Lower lobe of right lung (tissue), 2 donors: ENCODE measurements around the gene SRD5A1. TPM values are rescaled to one million over a fixed set of nuclear protein-coding genes. Genes with fewer than 3 reads are reported as not detected.

ENCODE experiments used
- ATAC-seq, 2 donors: fragments of 200-7000 bp; cut with Tn5 transposase; one replicate each; pipeline ENCODE4 v1.9.1; 2020 to 2022; ENCODE audit warnings: mild to moderate bottlenecking in 2 of 2, moderate library complexity in 2 of 2
- DNase-seq: peaks from one replicate; pipeline ENCODE4 v3.0.0-alpha.2; 2020
- H3K27ac ChIP-seq: fragments of 200-600 bp; one replicate; pipeline ENCODE4 v1.8.0; 2022
- H3K27me3 ChIP-seq: fragments of 200-600 bp; one replicate; pipeline ENCODE4 v1.8.0; 2022; ENCODE audit warnings: low read depth
- H3K36me3 ChIP-seq: fragments of 200-600 bp; one replicate; pipeline ENCODE4 v1.8.0; 2022; ENCODE audit warnings: mild to moderate bottlenecking
- H3K4me1 ChIP-seq: fragments of 200-600 bp; one replicate; pipeline ENCODE4 v1.8.0; 2022
- H3K4me3 ChIP-seq: fragments of 200-600 bp; one replicate; pipeline ENCODE4 v1.8.0; 2022; ENCODE audit warnings: mild to moderate bottlenecking
- H3K9me3 ChIP-seq: fragments of 200-600 bp; one replicate; pipeline ENCODE4 v1.8.0; 2022
- CTCF ChIP-seq: fragments of 200-600 bp; IDR thresholded peaks from one replicate; pipeline ENCODE4 v1.8.0; 2022; ENCODE audit warnings: antibody characterized with exemption, mild to moderate bottlenecking
- intact Hi-C: fragments of 100-400 bp; cut with DNase I; formaldehyde crosslinking; loops from one replicate; pipeline ENCODE4 v1.11.0; 2022
- total RNA-seq: library from RNA; stranded (reverse); fragmentation: NEBNext Ultra II Directional; extraction: Animal tissue kit (Norgen Biotek cat#: 25700); gene quantifications from one replicate; pipeline ENCODE4 v1.2.1, GENCODE V29; 2021
- donor health status: DM: no; HTN: yes; CAD: no; lungs with severe emphysema.

Gene SRD5A1
- total RNA-seq, 1 donor from 2014 or later, result 8.3 TPM

DNA sequence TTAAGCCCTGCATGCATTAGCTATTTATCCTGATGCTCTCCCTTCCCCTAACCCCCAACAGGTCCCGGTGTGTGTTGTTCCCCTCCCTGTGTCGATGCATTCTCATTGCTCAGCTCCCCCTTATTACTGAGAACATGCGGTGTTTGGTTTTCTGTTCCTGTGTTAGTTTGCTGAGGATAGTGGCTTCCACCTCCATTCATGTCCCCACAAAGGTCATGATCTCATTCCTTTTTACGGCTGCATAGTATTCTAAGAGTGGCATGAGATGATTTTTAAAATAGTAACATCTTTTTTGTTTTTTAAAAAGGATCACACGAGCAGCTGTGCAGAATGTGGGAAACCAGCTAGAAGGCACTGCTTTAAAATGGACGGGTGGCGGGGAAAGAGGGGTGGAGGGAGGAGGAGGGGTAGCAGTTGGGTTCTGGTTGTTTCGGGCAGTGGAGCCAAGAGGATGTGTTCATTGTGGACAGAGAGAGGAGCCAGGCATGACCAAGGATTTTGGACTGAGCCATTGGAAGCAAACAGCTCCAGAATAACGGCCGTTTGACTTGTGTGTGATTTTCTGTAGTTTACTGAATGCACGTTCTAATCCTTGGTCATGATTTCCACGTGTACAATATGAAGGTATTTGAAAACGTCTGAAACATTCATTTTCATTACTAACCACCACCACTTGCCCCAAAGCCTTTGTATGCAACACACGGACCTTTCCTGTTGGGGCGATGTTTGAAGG is 78.3 kb downstream of the SRD5A1 start:
- Histone ChIP-seq H3K27ac (peak overlapping the region; percentile 98), H3K4me1 (peaks cover 20% of the 10 kb centered on the region), H3K36me3 (no peaks in the 10 kb centered on the region), H3K27me3 (no peaks in the 10 kb centered on the region), H3K4me3 (peak overlapping the region; percentile 64), H3K9me3 (no peaks in the 10 kb centered on the region)
- intact Hi-C loops, result no loop called here
- ATAC-seq (no peak), DNase-seq (no peak)
- TF ChIP-seq CTCF, result no peak

DNA sequence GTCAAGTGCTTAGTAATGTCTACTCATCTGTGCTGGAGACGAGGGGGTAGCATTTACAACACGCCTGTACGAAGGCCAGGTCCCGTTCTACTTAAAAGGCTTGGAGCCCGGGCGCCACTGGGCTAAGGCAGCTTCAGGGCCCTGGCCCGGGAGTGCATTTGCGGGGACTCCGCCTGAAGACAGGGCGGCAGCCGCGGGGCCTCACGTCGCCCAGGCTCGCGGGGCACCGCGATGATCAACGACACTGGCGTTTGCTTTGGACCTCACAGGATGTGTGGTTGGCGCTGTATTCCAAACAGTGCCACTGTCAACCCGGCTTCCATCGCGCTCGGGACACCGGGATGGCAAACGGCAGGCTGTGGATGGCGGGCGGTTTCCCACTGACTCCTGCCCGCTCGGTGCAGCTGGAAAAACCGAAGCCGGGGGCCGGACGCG is 78.9 kb downstream of the SRD5A1 start:
- peak; percentile 31 to 47 for ATAC-seq

DNA sequence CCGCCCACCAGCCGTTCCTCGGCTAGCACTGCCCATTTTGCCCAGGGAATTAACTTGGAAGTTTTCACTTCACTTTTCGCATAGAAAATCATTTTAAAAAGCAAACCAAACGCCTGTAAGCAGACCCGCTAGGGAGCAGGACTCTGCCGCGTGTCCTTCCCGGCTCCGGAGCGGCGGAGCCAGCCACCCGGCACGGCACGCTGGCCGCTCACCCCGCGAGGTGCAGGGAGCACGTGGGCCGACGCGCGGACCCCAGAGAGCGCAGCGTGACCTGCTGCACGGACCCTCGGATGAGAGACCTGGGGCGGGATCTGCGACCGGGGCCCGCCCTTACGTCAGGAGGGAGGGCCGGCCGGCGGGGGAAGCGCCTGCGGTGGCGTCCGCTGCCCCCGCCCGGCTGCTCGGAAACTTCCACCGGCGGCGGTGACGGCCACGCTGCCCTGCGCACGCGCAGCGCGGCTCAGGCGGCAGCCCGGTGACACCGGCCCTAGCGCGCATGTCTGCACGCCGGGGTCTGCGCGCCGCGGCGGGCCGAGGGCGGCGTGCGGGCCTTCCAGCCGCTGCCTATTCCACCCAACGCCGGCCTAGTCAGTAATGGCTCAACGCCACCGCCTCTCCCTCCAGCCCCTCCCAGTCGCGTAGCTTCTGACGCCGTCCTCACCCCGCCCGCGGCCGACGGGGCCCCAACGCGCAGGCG is 79.5 kb downstream of the SRD5A1 start:
- Histone ChIP-seq H3K4me1 (peaks cover 32% of the 10 kb centered on the region), H3K27ac (peak overlapping the region; percentile 98), H3K27me3 (no peaks in the 10 kb centered on the region), H3K4me3 (peak overlapping the region; percentile 64), H3K36me3 (no peaks in the 10 kb centered on the region), H3K9me3 (no peaks in the 10 kb centered on the region)
- ATAC-seq, result peak; percentile 92 to 94
- TF ChIP-seq CTCF, result no peak
- DNase-seq, result peak; percentile 97
- intact Hi-C loops, result no loop called here

More for the DNA sequence above, 78.9 kb downstream of the SRD5A1 start:
- H3K27me3 ChIP-seq, result no peaks in the 10 kb centered on the region
- H3K4me3 ChIP-seq, result peak overlapping the region; percentile 64
- no peak for TF ChIP-seq CTCF
- no peaks in the 10 kb centered on the region for H3K36me3 ChIP-seq
- intact Hi-C loops, result no loop called here
- peaks cover 26% of the 10 kb centered on the region for H3K4me1 ChIP-seq
- H3K27ac ChIP-seq, result peak overlapping the region; percentile 98
- DNase-seq, result peak; percentile 72
- H3K9me3 ChIP-seq, result no peaks in the 10 kb centered on the region

DNA sequence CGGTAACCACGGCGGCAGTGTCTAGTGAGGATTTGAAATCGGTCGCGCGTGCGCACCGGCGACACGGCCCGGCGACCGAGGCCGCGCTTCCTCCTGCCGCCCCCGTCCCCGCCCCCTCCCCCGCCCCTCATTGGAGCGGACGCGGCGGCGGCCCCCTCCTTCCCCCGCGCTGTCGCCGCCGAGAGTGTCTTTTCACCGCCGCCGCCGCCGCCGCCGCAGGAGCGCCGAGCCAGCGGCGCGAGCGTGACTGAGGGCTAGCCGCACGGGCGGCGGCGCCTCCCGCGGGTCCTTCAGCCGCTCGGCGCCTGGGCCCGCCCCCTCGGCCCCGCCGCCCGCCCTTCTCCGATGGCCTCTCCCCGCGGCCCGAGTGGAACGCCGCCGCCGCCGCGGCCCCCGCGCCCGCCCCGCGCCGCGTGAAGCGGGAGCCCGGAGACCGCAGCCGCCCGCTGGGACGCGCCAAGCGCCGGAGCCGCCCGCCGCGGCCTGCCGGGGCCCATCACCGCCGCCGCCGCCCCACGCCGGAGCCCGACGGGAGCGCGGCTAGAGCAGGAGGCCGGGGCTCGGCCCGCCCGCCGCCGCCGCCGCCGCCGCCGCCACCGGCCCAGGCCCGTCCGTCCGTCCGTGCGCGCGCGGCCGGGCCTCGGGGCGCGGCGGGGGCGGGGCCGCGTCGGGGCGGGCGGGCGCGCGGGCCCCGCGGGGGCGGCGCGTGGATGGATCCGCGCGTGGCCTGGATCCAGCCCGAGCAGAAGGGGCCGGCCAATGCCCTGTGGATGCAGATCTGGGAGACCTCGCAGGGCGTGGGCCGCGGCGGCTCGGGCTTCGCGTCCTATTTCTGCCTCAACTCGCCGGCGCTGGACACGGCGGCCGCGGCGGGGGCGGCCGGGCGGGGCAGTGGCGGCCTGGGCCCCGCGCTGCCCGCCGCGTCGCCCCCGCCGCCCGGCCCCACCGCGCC is 80.3 kb downstream of the SRD5A1 start, which contains the start of gene TENT4A:
TENT4A (plus strand) TSS at position 159 of the 952 bp plus-strand sequence; CDS start at position 711, 552 bp downstream.
- Histone ChIP-seq H3K36me3 (no peaks in the 10 kb centered on the region), H3K9me3 (no peaks in the 10 kb centered on the region), H3K27ac (peak within 1 kb of the TSS; percentile 98), H3K27me3 (no peaks in the 10 kb centered on the region), H3K4me1 (peaks cover 40% of the 10 kb centered on the region), H3K4me3 (peak within 1 kb of the TSS; percentile 68)
- no peak for ATAC-seq
- peak; percentile 76 for DNase-seq
- intact Hi-C loops, result no loop called here
- no peak for TF ChIP-seq CTCF
